CD4-positive, alpha-beta T cell treated with Interleukin-6 at 100 ng/mL for 8 hours (primary cell): ENCODE results near the gene GUK1.
A peak's percentile ranks its signal among the peaks of the same experiment; 100 is the strongest.
"Not testable (repeated sequence)": the region's sequence is repeated elsewhere in the genome, so short reads cannot be mapped to it uniquely, and the experiment has no call there.

Experiments
- DNase-seq: peaks from one replicate; pipeline ENCODE4 v3.0.0-alpha.2; 2020; ENCODE audit warnings: mixed read lengths, low spot score

The GUK1 gene

DNA sequence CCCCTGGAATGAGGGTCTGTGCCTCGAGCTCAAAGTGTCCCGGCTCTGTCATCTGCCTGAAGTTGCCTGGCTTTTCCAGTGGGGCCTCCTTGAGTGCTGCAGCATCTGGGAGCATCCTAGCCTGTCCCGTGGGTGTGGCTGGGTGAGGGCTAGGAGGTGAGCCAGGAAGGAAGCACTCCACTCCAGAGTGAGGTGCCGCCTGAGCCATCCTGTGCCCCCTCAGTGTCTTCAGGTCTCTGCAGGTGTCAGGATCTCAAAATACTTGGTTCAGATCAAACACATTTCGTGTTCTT is 37.0 kb downstream of the GUK1 start:
- no peak for DNase-seq

DNA sequence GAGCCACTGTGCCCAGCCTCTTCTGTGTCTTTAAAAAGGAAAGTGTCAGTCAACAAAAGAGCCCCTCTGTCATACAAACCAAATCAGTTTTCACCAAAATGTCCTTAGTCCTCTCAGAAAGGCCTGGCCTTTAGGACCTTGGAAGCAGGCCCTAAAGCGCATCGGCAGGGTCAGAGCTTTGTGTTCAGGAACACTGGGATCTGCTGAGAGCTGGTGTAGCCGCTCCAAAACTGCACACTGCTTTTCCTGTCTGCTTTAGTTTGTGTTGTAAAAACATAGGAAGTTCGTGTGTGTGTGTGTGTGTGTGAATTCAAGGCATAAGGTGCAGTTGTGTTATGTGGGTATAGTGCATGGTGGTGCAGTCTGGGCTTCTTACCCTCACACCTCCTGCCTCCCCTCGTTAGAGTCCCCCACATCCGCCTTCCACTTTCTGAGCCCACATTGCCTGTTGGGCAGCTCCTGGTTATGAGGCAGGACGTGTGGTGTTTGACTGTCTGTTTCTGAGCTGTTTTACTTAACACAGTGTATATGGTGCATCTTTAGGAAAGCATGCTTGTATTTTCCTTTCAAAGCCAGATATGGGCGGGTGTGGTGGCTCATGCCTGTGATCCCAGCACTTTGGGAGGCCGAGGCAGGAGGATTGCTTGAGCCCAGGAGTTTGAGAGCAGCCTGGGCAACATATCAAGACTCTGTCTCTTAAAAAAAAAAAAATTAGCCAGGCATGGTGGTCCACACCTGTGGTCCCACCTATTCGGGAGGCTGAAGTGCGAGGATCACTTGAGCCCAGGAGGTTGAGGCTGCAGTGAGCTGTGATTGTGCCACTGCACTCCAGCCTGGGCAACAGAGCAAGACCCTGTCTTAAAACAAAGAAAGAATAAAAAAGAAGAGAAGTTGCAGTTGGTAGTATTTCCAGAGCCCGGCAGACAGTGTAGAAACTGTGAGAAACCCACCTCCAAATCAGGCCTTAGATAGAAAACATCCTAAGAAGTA is 37.9 kb downstream of the GUK1 start:
- DNase-seq = no peak

DNA sequence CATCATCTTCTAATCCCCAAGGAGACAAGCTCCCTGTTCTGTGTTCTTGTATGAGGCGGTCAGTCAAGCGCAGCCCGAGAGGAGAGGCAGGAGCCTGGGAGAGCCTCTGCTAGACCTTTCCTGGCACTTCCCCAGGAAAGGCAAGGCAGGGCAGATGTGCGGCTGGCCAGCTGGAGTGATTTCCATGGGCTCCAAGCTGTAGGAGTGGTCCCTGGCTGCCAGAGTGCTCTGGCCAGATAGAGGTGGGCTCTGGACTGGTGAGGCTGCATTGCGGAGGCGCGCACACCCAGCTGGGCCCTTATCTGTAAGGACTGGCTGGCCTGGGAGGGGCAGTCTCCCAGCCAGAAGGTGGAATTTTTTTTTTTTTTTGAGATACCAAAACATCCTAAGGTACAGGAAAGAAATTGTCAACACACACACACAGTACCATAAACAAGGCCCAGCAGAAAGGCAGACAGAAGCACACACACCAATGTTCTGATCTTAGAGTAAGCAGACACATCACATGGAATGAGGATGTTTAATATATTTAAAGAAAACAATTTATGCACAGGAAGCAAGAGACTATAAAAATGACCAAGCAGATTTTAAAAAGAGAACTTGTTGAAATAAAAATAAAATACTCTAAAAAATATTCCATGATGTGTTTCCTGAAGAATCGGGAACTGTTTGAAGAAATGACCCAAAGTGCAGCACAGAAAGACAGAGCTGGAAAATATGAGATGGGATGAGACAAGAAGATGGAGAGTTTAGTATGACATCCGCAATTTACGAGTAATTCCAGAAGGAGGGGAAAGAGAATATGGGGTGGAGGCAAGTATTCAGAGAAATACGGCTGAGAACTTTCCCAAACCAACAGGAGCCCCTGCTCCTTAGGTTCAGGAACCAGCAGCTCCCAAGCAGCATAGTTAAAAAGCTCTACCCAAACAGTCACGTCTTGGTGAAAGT is 38.9 kb downstream of the GUK1 start:
- DNase-seq = no peak

DNA sequence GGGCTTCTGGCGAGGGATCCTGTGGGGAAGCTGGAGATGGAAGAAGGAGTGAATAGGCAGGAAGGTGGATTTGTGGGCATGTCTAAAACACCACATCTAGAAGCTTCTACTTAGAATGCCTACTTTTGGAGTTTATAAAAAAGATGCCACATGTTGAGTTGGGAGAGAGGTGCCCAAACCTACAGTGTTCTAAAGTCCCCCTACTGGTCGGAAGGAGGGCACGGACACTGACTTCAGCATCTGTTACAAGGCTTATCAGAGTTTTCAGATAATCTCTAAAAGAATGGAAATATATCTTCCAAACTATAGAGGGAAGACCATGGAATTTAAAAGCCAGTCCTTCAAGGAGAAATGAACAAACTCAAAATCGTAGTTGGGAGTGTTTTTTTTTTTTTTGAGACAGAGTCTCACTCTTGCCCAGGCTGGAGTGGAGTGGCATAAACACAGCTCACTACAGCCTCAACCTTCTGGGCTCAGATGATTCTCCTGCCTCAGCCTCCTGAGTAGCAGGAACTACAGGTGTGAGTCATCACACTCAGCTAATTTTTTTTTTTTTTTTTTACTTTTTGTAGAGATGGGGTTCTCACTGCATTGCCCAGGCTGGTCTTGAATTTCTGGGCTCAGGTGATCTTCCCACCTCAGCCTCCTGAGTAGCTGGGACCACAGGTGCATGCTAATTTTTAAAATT is 40.3 kb downstream of the GUK1 start:
- no peak for DNase-seq

DNA sequence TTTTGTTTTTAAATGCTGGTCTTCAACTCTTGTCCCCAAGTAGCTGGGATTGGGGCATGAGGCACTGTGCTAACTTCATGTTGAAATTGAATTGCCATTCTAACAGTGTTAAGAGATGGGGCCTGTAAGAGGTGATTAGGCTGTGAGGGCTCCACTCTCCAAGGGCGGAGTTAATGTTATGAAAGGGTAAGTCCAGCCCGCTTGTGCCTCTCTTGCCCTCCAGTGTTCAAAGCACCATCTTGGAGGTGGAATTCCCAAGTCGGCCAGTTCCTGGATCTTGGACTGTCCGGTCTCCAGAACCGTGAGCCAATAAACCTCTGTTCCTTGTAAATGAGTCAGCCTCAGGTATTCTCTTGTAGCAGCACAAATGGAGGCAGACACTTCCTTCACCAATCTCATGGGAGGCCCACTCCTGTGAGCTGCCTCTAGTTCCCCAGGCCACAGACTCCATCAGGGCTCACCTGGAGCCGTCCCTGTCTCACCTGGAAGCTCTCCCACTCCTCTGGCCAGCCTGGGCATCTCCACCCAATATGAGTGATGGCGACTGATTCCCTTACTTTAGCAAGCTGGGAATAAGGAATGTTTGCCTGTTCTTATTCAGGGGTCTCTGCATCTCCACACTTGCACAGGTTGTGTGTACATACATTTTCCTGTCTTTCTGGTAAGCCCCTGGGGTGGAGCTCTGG is 41.0 kb downstream of the GUK1 start:
- DNase-seq = no peak

DNA sequence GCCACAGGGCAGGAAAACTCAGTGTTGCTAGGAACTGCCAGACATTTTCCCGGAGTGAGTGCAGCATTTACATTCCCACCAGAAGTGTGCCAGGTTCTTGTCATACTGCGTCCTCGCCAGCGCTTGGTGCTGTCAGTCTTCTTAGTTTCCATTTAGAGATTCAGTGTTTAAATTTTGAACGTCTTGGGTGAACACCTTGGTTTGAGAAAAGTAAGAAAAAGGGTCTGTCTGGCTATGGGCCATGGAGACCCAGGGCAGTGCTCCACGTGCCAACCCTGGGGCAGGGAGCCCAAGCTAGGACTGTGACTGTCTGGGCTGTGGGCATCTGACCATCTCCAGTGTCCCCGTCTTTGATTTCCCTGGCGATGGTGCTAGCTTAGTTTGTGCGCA is 41.6 kb downstream of the GUK1 start:
- no peak for DNase-seq

DNA sequence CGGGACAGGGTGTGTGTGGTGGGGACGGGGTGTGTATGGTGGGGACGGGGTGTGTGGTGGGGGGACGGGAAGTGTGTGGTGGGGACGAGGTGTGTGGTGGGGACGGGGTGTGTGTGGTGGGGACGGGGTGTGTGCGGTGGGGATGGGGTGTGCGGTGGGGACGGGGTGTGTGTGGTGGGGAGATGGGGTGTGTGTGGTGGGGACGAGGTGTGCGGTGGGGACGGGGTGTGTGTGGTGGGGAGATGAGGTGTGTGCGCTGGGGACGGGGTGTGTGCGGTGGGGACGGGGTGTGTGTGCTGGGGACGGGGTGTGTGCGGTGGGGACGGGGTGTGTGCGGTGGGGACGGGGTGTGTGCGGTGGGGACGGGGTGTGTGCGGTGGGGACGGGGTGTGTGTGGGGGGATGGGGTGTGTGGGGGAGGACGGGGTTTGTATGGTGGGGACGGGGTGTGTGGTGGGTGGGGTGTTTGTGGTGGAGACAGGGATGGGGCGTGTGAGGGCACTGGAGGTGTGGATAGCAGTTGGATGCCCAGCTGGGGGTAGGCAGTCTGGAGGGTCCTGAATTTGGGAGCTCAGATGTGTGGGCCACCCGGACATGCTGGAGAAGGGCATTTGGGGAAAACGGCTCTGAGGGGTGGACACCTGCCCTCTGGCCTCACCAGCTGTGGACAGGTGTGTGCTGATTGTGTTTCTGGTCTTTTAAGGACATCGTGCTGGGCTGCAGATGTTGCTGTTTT is 42.4 kb downstream of the GUK1 start:
- DNase-seq = no peak

DNA sequence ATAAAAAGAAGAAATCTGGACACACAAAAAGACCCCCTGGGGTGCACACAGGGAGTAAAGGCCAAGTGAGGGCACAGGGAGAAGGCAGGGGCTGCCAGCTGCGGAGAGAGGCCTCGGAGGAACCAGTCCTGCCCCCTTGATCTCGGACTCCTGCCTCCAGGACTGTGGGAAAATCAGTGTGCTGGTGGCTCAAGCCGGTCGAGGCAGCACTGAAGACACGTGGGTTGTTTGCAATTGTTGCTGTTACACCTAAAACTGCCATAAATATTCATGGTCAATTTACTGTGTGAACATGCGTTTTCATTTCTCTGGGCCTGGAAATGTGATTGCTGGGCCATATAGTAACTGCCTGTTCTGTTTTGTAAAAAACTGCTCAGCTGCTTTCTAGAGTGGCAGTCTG is 44.1 kb downstream of the GUK1 start:
- no peak for DNase-seq

DNA sequence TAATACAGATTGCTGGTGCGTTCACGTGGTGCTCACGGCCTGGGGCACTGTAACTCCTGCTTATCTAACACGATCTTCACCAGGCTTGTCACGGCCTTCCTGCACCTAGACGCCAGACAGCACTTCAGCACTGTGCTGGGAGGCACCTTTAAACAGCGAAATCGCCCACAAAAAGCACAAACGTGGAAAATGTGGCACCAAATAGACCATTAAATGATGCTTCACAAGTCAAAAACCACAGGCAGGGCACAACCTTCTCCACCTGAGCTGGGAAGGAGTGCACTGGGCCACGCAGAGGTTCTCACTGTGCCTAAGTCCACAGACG is 45.5 kb downstream of the GUK1 start:
- DNase-seq = peak; percentile 63

DNA sequence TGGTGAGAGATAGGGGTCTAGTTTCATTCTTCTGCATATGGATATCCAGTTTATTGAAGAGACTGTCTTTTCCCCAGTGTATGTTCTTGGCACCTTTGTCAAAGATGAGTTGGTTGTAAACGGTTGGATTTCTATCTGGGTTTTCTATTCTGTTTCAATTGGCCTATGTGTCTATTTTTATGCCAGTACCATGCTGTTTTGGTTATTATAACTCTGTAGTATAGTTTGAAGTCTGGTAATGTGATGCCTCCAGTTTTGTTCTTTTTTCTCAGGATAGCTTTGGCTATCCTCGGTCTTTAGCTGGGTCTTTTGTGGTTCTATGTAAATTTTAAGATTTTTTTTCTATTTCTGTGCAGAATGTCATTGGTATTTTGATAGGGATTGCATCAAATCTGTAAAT is 48.2 kb downstream of the GUK1 start:
- not testable (repeated sequence) for DNase-seq

DNA sequence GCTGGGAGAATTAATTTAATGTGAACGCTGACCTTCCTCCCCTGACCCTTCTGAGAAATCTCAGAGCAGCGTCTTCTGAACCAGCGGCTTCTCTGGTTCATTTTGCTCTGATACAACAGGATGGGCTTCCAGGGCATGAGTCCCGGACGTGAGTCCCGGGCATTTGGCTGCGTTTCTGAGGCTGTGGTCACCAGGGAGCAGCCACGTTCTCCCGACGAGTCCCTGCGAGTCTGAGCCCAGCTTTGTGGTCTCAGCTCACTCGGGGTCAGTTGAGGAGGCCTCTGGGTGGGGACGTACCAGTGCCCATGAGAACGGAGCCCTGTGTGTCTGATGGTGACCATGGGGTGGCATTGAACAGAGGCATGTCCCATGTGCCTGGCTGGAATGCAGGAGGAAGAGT is 50.1 kb downstream of the GUK1 start:
- DNase-seq = no peak

DNA sequence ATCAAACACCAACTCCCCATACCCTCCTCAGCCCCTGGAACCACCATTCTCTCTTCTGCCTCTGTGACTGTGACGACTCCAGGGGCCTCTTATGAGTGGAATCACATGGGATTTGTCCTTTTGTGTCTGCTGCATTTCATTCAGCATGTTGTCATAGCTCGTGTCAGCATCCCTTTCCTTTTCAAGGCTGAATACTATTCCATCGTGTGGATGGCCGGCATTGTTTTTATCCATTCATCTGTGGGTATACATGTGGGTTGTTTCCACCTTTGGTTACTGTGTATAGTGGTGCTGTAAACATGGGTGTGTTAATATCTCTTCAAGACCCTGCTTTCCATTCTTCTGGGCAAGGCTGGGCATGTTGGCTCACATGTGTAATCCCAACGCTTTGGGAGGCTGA is 50.7 kb downstream of the GUK1 start:
- no peak for DNase-seq

DNA sequence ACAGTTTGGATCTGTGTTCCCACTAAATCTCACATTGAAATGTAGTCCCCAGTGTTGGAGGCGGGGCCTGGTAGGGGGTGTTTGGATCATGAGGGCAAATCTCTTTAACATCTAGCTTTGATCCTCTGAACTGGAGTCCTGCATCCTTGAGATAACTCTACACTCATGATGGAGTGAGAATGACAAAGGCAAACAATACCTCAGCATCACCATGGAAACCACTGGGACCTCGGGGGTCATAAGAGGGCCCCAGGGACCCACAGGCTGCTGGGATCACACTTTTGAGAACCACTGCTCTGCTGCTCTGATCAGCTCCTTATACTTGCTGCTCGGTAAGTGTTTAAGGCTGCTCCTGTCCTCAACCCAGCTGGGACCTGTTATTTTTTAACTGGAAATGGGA is 54.4 kb downstream of the GUK1 start:
- DNase-seq = no peak

DNA sequence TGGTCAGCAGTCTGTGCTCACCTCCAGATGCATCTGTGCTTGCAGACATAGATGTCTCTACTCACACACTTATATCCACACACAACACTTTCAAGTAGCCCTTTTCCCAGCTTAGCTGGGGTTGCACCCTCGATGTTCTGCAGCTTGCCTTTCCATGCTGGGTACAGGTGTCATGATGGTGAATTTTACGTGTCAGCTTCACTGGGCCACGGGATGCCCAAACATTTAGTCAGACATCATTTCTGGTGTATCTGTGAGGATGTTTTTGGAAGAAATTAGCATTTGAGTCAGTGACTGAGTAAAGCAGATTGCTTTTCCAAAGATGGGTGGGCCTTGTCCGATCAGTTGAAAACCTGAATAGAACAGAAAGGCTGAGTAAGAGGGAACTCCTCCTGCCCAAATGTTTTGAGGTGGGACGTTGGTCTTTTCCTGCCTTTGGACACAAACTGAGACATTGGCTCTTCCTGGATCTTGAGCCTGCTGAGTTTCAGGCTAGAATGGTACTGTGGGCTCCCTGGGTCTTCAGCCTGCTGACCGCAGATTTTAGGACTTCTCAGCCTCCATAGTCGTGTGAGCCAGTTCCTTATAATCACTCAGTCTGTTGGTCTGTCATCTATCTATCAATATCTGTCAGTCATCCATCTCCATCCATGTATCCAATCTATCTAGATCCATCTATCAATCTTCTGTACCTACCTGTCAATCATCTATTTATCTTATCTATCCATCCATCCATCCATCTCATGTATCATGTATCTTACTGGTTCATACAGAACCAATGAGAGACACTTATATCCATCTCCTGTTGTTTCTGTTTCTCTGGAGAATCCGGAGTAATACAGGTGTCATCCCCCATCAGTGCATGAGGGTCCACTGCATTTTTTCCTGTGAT is 55.1 kb downstream of the GUK1 start:
- DNase-seq = no peak

DNA sequence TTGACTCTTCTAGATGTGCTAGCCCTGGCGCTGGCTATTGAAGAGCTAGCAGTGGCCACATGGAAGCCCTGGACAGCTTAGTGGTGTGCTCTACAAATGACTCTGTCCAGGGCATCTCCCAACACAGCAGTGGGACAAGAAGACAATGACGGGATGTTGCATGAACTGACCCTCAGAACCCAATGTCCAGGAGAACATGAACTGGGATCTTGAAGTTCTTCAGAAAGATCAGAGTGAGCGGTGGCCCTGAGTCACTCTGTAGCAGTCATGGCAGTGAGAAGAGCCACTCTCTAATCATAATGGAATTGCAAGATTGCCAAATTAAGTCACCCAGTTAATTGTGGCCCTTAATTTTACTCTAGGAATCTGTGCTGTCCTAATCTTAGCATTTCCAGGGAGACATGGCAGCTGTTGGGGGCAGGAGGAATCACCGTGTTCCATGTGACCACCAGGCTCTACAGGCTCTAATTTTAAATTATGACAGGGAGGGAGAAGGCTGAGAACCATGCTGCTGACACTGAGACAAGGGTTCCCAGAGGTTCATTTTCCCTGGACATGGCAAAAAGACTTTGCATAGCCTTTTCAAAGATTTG is 57.6 kb downstream of the GUK1 start:
- DNase-seq = no peak
